Brain pericyte (primary cell): ENCODE measurements around the gene TSHZ2.

Experiments
- DNase-seq: peaks from one replicate; pipeline ENCODE4 v3.0.0-alpha.2; 2012; ENCODE audit warnings: low read depth, low spot score

Gene TSHZ2, protein sequence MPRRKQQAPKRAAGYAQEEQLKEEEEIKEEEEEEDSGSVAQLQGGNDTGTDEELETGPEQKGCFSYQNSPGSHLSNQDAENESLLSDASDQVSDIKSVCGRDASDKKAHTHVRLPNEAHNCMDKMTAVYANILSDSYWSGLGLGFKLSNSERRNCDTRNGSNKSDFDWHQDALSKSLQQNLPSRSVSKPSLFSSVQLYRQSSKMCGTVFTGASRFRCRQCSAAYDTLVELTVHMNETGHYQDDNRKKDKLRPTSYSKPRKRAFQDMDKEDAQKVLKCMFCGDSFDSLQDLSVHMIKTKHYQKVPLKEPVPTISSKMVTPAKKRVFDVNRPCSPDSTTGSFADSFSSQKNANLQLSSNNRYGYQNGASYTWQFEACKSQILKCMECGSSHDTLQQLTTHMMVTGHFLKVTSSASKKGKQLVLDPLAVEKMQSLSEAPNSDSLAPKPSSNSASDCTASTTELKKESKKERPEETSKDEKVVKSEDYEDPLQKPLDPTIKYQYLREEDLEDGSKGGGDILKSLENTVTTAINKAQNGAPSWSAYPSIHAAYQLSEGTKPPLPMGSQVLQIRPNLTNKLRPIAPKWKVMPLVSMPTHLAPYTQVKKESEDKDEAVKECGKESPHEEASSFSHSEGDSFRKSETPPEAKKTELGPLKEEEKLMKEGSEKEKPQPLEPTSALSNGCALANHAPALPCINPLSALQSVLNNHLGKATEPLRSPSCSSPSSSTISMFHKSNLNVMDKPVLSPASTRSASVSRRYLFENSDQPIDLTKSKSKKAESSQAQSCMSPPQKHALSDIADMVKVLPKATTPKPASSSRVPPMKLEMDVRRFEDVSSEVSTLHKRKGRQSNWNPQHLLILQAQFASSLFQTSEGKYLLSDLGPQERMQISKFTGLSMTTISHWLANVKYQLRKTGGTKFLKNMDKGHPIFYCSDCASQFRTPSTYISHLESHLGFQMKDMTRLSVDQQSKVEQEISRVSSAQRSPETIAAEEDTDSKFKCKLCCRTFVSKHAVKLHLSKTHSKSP (N-terminal part only)

DNA sequence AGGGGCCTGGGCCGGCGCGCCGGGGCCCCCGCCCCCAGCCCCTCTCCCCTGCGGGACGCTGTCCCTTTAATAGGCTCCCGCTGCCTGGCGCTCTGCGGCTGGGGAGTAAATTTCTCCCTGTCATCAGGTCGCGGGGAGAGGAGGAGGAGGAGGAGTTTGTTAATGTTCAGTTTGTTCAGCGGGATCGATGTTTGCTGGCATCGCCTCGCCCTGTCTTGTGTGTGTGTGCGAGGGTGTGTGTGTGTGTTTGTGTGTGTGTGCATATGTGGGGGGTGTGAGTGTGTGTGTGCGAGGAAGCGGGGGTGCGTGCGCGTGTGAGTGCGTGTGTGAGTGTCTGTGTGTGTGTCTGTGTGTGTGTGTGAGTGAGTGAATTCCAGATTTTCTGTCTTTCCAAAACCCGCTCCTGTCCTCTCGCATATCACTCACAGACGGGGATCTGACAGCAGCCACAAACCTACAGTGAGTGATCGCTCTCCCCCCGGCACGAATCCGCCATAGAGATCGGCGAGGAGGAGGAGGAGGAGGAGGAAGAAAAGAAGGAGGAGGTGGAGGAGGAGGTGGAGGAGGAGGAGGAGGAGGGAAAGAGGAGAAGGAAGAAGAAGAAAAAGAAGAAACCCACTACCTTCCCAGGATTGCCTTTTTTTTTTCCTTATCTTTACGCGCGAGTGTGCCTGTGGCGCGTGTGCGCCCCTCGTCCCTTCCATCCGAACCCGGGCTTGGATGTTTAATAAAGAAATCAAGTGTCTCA is at the start of gene TSHZ2:
TSS of gene TSHZ2 (plus strand) at position 169 of the 748 bp plus-strand sequence. CDS start 936 bp downstream, outside the sequence.
- DNase-seq, result no peak

DNA sequence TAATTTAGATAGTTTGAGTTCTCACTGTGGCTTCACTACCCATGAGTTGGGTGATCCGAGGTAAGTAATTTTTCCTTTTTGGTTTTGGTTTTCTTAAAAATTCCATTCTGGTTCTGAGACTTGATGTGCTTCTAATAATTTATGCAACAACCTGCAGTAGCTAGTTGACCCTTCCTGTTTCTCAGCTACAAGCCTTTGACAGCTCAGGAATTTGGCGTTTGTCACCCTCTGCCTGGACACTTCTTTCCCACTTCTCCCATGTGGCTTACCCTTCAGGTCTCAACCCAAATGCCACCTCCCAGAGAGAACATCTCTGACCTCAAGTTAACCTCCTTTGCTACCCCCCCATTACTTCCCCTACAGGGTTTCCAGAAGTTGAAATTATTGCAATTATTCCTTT is 49.7 kb upstream of the TSHZ2 start:
- no peak for DNase-seq

DNA sequence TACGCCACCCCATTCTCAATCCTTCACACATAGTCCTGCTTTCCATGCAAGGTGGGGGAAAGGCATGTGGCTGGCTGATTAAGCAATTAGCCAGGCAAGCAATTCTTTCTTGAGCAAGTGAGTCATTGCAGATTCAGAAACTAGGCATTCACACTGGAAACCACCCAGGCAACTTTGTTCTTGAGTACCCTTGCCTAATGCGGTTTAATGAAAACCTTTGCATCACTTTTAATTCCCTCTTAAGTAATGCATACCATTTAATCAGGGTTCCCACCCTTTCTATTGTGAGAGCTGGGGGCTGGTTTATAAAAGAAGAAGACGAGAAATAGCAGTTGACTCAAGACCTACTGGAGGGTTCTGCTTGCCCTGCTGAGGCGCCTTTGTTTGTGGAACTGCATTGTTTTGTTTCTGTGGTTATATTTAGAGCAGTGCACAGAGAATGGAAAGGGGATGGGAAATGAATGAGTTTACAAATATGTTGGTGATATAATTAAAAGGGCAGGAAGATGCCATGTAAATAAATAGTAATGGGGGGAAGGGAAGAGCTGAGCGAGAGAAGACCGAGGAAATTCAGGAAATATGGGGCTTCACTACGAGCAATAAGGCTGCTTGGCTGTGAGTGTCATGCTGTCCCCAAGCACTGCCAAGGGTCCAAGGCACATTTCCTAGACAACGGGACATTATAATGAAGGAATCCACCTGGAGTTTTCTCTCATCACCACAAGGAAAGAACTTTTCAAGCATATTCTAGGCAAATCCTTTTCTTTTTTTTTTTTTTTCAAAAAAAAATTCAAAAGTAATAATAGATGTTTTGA is 48.8 kb upstream of the TSHZ2 start:
- no peak for DNase-seq

DNA sequence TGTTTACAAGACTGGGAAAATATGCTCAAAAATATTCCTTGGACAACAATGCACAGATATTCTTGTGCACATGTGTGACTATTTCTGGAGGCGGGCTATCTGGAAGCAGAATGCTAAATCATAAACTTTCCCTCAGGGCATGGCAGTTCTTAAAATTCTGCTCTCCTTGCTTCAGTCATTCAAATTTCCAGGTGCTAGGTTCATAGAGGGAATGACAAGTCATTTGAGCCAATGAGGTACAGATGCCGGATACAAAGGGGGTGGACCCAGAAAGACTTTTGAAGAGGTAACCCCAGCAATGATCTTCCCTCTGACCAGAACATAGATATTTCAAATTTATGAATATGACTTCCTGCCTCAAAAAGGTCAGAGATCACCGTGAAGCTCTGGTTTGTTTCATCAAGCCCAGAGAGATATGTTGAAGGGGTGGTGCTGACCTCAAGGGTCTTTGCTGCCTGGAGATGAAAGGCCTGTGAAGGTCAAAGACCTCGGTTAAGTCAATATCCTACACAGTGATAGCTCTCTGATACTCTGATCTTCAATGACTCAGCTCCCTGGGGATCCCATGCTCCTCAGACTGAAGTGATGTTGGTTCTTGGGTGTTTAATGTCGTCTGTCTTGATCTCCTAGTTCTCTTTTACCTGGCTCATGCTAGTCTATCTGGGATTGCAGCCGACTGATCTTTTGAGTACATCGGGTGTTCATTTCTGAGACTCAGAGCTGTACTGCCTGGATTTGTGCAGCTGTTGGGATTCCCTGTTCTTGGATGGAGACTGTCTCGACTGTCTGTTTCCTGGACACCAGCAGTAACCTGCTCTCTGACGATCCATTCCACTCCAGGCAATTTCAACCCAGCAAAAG is 47.5 kb upstream of the TSHZ2 start:
- DNase-seq, result no peak

DNA sequence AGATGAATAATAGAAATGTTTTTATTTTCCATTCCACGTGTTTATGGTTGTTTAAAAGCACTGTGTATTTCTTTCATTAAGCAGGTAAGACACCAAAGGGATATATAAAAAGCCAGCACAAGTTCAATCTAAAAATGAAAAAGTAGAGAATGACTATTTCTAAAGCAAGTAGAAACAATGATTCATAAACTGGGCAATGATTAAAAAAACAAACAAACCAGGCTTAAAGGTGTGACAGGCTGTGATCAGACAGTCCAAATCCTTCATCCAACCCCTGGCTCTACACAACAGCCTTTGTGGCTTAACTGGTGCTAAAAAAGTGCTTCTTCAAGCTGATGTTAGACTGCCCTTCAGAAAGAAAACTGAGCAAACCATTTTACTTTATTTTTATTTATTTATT is 45.7 kb upstream of the TSHZ2 start:
- DNase-seq, result no peak

DNA sequence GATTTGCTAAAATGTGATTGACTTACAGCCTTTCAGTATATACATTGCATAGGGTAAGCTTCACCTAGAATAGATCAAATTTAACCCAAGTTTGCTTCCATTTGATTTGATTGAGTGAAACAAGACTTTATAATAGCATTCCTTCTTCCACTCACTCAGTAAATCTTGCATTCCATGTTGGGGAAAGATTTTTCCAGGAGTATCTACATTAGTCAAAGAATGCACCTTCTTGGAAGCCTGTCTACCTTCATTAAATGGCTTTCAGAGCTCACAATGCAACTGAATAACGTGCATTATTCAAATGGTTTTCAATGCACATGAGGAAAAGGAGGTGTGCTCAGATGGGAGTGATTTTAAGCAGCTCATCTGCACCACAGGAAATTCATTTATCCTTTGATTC is 38.3 kb upstream of the TSHZ2 start:
- DNase-seq, result no peak

DNA sequence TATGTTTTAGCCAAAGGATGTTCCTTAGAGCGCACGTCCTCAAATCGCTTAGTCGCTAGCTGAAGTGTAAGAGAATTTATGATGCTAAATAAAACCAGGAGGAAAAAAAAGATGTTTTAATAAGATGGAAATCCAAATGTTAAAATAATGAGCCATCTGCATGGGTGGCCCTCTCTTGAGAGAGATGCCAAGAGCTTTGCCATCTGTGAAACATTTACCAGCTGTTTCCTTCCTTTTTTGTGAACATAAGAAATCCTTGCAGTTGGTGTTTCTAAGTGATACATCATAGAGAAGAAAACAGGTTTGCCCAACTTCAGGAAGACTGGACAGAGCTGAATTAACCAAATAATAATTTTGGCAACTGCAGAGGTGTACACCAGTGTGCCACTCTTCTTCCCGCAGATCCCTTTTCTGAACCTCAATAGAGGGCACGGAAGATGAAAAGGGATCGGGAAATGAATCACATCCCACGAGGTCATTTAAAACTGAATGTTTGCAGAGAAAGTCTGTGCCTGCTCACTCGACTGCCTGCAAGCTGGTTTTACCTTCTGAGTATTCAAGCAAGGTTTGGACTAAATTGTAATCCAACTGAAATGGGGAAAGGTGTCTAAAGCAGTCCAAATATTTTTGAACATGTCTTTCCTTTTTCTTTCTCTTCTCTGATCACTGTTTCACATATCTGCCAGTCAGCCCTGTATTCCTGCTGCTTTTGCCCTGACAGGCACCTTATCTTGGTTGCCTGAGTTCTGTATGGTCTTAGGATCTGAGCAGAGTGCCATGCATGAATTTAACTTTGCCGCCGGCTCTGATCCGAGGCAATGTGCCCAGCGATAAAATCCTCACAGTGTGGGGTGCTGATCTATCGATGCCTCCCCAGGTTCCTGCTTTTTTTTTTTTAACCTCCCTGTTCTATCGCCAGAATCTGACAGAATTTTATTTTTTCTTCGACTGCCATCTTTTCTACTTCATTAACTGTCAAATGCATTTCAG is 35.5 kb upstream of the TSHZ2 start:
- DNase-seq, result no peak

DNA sequence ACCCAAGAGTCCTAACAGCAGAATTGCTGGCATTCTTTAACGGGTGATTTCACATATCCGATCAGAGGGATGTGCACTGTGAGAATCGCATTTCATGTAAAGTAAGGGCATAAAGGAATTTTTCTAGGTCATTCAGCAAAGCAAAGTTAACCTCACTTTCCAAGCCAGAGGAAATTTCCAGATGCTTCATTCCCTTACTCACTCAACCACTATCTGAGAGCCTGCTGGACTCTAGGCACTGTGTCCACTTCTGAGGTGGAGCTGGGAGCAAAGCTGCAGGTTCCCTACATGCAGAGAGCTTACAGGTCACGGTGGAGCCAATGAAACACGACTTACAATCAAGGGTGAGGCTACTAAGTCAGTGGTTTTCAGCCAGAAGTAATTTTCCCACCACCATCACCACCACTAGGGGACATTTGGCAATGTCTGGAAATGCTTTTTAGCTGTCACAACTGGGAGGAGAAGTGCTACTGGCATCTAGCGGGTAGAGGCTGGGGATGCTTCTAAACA is 34.5 kb upstream of the TSHZ2 start:
- DNase-seq, result no peak

DNA sequence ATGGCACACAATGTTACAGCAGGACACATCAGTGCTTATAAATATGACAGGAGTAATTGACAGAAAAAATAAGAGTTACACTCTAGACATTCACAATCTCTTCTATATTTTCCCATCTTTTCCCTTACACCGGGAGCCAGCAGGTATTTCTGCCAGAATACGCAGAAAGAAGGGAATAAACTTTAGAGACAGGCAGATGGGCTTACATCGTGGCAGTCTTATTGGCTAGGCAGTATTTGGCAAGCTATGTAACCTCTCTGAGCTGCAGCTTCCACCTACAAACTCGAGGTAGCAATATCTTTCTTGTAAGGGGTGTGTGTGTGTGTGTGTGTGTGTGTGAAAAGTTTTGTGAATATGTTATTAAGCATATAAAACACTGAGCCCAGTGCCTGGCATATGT is 33.0 kb upstream of the TSHZ2 start:
- no peak for DNase-seq

DNA sequence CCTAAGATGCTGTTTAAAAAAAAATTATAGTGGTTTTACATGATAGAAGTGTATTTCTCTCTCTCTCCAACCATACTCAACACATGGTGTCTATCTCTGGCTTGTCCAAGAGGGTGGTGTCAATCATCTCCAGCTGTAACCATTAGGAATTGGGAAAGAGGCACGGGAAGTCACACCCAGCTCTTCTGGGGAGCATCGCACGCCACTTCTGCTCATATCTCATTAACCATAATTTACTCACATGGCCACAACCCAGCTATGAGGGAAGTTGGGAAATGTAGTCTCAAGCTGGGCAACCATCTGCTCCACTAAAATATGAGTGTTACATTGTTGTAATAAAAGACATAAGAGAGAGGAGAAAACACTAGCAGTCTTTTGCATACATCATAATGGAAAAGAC is 30.4 kb upstream of the TSHZ2 start:
- no peak for DNase-seq

DNA sequence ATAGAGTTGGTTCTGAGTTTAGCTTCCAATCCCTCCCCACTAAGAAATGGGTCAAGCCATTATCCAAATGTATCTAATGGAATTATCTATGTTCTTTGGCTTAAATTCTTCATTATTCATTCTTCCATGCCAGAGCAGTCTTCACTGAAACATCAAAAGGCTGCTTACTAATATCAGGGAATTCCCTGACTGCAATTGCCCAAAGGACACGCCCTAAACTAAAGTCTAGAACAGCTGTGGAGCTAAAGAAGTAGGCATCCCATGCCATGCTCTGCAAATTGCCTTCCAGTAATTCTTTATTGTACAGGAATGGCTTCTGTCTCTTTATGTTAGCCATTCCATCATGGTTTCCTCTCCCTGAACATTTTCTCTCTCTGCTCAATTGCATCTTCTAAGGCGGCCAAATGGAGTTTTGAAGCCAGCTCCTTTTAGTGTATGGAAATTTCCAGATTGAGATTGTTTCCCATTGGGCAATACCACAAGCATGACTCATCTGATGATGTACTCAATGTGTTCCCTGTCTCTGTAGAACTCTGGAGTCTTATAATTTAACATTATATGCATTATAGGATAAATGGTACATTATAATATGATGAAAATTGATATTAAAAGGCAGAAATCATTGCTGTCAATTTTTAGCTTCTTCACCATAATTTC is 28.8 kb upstream of the TSHZ2 start:
- DNase-seq, result no peak

DNA sequence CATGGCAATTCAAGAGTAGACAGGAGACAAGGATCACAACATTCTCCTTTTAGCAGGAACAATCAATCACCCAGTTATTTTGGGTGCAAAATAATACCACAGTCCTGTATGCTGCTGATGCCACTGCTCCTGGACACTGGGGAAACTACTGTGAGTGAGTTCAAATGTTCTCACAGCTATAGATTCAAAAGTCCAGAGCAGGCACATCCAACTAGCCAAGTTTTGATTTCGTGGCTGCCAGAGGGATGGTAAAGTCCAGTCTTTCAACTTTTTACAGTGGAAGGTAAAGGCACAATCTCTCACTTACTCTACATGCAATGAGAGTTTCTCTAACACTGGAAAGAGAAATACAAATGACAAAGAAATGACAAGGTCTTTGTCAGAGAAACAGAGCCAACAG is 26.9 kb upstream of the TSHZ2 start:
- DNase-seq, result no peak

DNA sequence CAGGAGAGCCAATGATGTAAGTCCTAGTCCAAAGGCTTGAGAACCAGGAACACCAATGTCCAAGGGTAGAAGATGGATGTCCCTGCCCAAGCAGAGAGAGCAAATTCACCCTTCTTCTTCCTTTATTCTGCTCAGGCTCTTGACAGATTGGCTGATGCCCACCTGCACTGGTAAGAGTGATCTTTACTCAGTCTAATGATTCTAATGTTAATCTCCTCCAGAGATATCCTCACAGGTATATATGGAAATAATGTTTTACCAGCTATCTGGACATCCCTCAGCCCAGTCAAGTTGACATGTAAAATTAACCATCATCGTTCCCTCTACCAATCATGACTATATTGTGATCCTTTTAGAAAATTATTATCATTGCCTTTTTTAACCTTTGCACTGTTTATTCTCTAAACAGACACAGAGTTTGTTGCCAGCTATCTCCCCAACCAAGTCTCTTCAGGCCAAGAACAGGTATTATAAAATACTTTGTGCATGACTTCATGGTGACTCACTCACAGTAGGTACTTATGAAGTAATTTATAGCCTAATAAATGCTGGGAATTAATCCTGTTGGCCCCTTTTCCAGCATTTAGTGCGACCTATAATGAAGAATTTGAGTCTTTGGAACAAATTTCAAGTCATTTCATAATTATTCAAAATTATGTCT is 26.2 kb upstream of the TSHZ2 start:
- no peak for DNase-seq

DNA sequence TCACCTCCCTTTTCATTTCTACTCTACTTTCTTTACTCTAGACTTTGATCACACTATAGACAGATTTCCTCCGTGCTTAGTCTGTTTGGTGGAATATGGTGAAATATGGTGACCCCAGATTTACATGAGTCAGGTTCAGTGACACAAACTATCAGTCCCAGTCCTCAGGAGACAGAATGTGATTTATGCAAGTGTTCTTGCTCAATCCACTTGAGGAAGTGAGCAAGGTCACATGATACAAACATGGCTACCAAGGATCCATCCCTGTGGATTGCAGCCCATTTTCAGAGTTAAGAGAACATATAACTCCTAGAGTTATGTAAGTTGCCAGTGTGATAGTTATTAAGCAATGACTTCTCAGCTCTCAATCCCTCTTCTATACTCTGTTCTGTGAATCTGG is 23.7 kb upstream of the TSHZ2 start:
- no peak for DNase-seq

DNA sequence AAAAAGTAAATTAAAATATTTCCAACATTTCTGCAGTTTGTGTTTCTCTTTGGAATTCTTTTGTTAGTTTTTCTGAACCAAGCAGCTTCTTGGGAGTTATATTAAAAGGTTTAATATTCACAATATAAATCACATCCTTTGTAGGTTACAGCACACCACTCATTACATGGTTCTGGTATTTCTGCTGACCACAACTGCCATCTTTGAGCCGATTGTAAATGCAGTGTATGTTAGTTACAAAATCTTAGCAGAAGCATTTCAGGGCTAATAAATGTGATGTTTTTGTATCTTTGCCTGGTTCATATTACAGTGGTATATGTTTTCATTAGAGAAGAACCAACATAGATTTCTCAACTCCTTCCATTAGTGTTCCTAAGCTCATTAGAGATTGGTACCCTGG is 19.1 kb upstream of the TSHZ2 start:
- DNase-seq, result no peak

DNA sequence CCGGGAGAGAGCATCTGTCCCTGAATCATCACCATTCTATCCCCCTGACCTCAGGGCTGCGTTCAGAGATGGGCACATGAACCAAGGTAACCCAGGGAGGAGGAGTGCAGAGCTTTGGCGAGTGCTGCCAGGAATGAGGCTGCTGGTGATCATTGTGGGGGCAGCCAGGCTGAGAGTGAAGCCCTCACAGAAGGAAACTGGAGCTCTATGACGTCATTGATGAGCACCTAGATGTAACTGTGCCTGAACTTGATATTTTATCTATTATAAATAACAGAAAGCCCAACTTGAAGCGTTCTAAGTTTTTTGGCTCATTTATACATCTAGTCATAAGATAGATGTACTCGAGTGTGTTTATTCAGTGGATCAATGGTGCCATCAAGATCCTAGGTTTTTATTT is 17.3 kb upstream of the TSHZ2 start:
- no peak for DNase-seq

DNA sequence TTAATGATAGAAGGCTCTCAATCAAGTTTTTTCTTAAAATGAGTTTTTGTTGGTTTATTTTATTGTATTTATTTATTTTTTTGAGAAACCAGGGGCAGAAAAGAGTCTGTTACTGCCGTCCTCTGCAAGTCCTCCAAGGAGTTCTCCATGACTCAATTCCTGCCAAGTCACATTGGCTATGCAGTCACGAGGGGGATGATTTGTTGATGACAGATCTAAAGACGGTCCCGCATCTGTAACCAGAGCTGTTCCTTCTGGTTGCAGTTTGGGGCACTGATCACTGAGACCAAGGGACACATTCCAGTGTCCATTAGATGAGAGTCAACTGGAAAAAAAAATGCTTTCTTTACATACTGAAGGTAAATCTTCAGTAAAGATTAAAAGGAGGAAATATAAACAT is 13.9 kb upstream of the TSHZ2 start:
- DNase-seq, result no peak

DNA sequence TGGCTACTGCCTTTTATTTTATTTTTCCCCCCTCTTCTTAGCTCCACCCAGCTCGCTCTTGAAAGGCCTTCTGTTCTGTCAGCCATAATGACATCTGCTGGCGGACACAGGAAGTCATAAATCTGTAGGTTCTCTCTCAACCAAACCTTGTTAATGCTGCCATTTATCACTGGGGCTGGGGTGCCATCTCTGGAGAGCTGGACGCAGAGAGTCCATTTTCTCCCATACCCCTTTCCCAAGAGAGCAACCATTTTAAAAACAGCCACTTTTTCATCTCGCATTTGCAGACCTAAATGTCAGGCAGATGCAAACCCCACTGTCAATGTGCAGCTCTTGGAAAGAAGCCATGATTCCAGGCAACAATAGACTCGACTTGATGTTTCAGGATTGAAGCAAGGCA is 13.0 kb upstream of the TSHZ2 start:
- no peak for DNase-seq
